PC-3 (cell line): ENCODE measurements around the gene BNIP1.

Experiments used
- CTCF ChIP-seq: fragments of 300-600 bp; sonication (generic); conservative IDR thresholded peaks from 2 replicates; pipeline ENCODE4 v1.5.1; 2017; ENCODE audit warnings: antibody characterized with exemption, low read depth, mild to moderate bottlenecking, low read length
- EZH2phosphoT487 ChIP-seq: fragments of 300-600 bp; sonication (generic); IDR thresholded peaks from 2 replicates; pipeline ENCODE4 v1.6.1; 2018; ENCODE audit warnings: mild to moderate bottlenecking, antibody characterized with exemption, low read length, borderline replicate concordance

DNA sequence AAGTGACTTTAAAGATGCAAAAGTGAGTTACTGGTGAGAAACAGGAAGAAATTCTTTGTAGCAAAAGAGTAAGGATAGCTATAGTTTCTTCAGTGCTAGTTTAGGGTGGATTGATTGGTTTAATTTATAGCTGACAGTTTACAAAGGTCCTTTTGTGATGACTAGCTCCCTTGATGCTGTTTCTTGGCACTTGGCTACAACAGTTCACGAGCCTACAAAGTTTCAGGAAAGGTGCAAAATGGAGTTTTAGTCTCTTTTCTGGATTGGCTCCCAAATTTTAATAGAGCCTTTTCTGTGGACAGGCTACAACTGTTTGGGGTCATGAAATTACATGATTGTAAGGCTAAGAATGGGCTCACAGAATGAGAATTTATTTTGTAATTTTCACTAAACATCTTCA, 40.9 kb upstream of the BNIP1 start:
- TF ChIP-seq CTCF (no peak), EZH2phosphoT487 (no peak)
